T47D (cell line): ENCODE measurements around the gene AGAP1.
A peak's percentile ranks its signal among the peaks of the same experiment; 100 is the strongest.

Source experiments
- DNase-seq, 2 experiments: peaks; one replicate each; pipeline versions ENCODE4 v3.0.0 to v3.0.0-alpha.2; 2011 to 2012; ENCODE audit warnings: low read depth in 1 of 2, low spot score in 1 of 2
- JUND ChIP-seq: IDR thresholded peaks from 2 replicates; pipeline ENCODE4 v1.6.1; 2012; ENCODE audit warnings: low read depth
- in situ Hi-C: cut with HindIII; loops from 2 replicates; pipeline ENCODE4 v1.10.0; 2016; ENCODE audit warnings: low sequenced_read_pairs, low pct_unique_long_range_greater_than_20kb

Gene AGAP1

DNA sequence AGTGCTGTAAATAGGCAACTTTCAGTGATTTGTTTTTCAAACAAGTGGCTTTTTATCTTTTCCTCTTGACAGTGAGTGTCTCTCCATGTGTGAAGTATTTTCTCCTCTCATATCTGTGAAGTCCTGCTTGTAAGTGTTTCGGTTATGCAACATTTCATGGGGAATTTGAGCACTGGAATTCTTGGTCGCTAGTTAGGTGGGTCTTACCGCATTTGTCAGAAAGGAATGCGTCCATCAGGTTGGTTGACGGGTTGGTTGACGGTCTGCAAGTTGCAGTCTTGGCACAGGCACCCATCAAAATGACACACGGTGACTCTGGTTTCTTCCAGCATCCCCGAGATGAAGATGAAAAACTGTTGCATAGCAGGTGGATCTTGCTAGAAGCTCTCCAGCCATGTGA lies 109.8 kb downstream of the AGAP1 start:
- in situ Hi-C loops = no loop called here
- DNase-seq = no peak

DNA sequence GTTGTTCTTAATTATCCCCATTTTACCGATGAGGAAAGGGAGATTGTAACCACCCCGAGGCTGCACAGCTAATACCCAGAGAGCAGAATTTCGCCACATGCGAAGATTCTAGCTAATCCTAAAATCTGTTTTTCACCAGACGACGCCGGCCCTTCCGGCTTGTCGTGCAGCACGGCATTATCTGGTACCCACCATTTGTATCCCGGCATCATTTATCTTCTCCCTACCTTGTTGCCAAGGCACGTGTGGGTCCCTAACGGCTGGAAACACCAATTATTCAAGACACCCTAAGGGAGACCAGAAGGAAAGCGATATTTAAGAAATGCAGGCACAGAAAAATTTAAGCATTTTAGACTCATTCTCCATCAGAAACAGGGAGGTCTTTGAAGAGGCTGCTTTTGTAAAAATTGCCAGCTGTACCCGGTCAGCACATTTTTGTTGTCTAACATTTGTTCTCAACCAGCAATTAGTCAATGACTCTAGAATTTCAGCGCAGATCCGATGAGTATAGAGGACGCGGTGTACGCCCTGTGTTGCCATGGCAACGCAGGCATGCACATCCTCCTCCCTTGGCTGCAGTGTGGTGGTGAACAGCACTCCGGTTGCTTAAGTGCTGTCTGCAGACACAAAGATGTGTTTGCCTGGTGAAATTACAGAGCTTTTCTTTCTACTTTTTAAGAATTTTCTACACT lies 111.6 kb downstream of the AGAP1 start:
- in situ Hi-C loops = no loop called here

More for the DNA sequence above, 109.8 kb downstream of the AGAP1 start:
- no peak for TF ChIP-seq JUND

GRCh38 chr2:235606004-235606715 lies 112.3 kb downstream of the AGAP1 start:
- TF ChIP-seq JUND = no peak
- in situ Hi-C loops = no loop called here
- no peak for DNase-seq

More for the DNA sequence above, 111.6 kb downstream of the AGAP1 start:
- DNase-seq = peak in 1 of 2 experiments; percentile 17
- TF ChIP-seq JUND = no peak

- in situ Hi-C loops = no loop called here
- DNase-seq = no peak
- TF ChIP-seq JUND = no peak
Observed at GRCh38 chr2:235607546-235608199, 113.8 kb downstream of the AGAP1 start.

GRCh38 chr2:235608200-235608887 lies 114.5 kb downstream of the AGAP1 start:
- no peak for TF ChIP-seq JUND
- in situ Hi-C loops = no loop called here
- DNase-seq = no peak

- no peak for TF ChIP-seq JUND
- in situ Hi-C loops = no loop called here
- no peak for DNase-seq
Observed at GRCh38 chr2:235609321-235609720, 115.5 kb downstream of the AGAP1 start.

DNA sequence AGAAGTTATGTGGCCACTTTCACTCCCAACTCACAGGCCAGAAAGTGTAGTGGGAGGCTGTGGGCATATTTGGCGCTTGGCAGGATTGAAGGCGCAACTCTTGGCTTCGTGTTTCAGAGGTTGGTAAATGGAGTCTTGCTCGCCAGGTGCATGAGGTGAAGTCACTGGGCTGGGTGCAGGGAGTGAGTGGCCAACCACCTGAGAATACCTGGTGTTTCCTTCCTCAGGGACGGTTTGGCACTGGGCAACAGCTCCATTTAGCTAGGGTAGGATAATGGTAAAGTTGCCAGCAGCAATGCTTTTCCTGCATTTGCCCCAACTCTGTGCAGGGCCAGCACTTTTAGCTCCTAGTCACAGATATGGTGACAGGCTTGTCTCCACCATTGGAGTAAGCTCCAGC lies 115.9 kb downstream of the AGAP1 start:
- TF ChIP-seq JUND = no peak
- DNase-seq = no peak

DNA sequence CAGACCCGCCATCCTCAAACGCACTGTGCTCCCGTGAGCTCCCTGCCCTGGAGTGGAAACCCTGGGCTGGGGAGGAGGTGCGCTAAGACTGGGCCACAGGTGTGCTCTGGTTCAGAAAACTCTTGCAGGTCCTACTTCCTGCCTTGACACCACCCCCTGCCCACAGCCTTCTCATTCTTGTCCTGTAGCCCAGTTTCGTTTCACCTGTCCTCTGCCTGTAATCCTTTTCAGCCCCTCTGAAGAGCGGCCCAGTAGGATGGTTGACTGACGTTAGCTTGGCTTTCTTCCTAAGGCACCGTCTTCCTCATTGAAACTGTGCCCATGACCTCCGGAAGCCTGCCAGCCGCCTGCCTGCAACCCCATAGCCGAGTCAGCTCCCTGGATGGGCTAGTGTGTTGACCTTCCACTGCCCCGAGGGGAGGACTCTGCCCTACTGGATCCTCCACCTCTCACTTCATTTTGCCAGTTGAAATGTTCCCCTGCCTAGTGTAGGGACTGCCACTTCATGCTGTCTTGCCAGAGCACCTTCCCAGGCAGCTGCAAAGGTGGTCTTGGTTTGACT lies 116.9 kb downstream of the AGAP1 start:
- no peak for TF ChIP-seq JUND
- peak; percentile 18 to 38 for DNase-seq
- in situ Hi-C loops = no loop called here

More for the DNA sequence above, 115.9 kb downstream of the AGAP1 start:
- in situ Hi-C loops = no loop called here

GRCh38 chr2:235611349-235611748 lies 117.5 kb downstream of the AGAP1 start:
- no peak for TF ChIP-seq JUND
- no peak for DNase-seq
- in situ Hi-C loops = no loop called here

DNA sequence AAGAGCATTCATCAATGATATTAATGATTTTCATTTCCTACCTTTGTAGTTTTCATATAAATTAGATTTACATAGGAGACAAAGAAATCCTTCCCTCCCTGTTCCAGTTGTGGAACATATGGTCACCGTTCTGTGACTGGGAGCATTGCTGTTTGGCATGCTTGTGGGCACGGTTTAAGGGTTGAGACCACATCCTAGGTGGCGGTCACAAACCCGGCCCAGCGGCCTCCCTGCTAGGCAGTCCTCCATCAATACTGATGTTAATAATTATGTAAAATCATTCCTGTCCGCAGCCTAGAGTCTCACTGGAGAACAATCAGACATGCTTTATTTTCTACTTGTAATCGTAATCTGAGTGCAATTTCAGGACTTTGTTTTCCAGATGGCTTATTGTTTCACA lies 117.9 kb downstream of the AGAP1 start:
- in situ Hi-C loops = no loop called here

DNA sequence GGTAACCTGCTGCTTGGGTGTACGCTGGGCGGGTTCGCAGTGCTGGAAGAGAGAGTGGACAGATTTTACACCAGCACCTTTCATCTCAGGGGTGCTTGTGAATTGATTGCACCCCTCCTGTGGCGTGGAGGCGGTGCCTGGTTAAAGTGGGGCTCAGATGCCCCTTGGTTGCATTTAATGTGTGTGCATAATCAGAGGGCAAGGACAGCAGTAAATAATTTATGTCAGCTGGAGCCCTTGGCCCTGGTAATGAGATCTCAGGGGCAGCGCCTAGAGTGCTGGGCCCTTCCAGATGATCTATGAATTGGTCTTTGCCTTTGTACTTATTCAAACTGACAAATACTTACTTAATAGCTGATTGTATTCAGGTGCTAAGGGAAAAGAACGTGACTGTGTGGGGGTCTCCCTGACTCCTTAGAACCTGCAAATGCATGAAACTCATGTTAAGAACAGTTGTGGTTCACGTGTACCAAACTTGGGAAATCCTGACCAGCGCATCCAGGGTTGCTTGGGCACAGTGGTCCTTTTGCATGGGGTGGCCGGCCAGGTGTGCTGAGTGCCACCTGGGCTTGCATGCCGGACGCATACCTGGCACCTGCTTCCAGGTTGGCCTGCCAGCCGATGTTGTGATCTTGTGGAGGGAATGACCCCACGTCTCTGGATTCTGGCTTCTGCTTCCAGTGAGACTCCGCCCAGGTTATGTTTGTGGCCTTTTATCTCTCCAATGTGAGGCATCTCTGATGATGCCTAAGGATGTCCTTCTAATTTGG lies 118.5 kb downstream of the AGAP1 start:
- in situ Hi-C loops = no loop called here
- TF ChIP-seq JUND = no peak
- DNase-seq = no peak

More for the DNA sequence above, 117.9 kb downstream of the AGAP1 start:
- no peak for TF ChIP-seq JUND
- DNase-seq = no peak

- in situ Hi-C loops = no loop called here
- no peak for TF ChIP-seq JUND
- no peak for DNase-seq
Observed at GRCh38 chr2:235613649-235614048, 119.8 kb downstream of the AGAP1 start.
